K562 (cell line): ENCODE data around the gene METRN. TPM values are rescaled to one million over a fixed set of nuclear protein-coding genes. Genes with fewer than 3 reads are reported as not detected.
A peak's percentile ranks its signal among the peaks of the same experiment; 100 is the strongest.

ENCODE experiments used
- ARID1B ChIP-seq: fragments of 450-650 bp; IDR thresholded peaks from 2 replicates; pipeline ENCODE4 v1.6.1; 2016; ENCODE audit warnings: antibody characterized with exemption, mild to moderate bottlenecking, inconsistent platforms
- CBX2 ChIP-seq: fragments of 200-600 bp; sonication (generic); IDR thresholded peaks from one replicate; pipeline ENCODE4 v1.6.1; 2012; ENCODE audit warnings: mild to moderate bottlenecking, low read length, inconsistent platforms; ENCODE audit not compliant: insufficient read depth, poor library complexity, severe bottlenecking
- CCAR2 ChIP-seq: fragments of 200-400 bp; formaldehyde crosslinking; IDR thresholded peaks from 2 replicates; pipeline ENCODE4 v1.6.1; 2017; ENCODE audit warnings: mild to moderate bottlenecking, low read depth, low read length
- CREB1 ChIP-seq, 2 experiments: sonication (generic) in 1 of 2; formaldehyde crosslinking in 1 of 2; IDR thresholded peaks; 2 replicates each; pipeline versions ENCODE4 v1.6.1 to v1.8.0; 2012 to 2022; ENCODE audit warnings: inconsistent platforms in 1 of 2, mild to moderate bottlenecking in 1 of 2, missing genetic modification reagents in 1 of 2, moderate library complexity in 1 of 2
- HEY1 ChIP-seq: fragments of 250-450 bp; sonication (Bioruptor Pico); IDR thresholded peaks from 2 replicates; pipeline ENCODE4 v1.5.0; 2020; ENCODE audit warnings: mild to moderate bottlenecking, moderate library complexity, borderline replicate concordance
- HNRNPH1 ChIP-seq: fragments of 200-400 bp; formaldehyde crosslinking; optimal IDR thresholded peaks from 2 replicates; pipeline ENCODE3; 2017; ENCODE audit warnings: low read depth, mild to moderate bottlenecking, low read length, moderate library complexity
- LCOR ChIP-seq: sonication (generic); formaldehyde crosslinking; IDR thresholded peaks from 2 replicates; pipeline ENCODE4 v1.8.0; 2022; ENCODE audit warnings: mild to moderate bottlenecking, missing genetic modification reagents
- MCM5 ChIP-seq: fragments of 450-650 bp; IDR thresholded peaks from 2 replicates; pipeline ENCODE4 v1.6.1; 2016; ENCODE audit warnings: low read depth
- MYBL2 ChIP-seq, 2 experiments: fragments of 450-650 bp in 1 of 2; sonication (generic) in 1 of 2; formaldehyde crosslinking in 1 of 2; IDR thresholded peaks; 2 replicates each; pipeline versions ENCODE4 v1.6.1 to v1.8.1; 2017 to 2022; ENCODE audit warnings: borderline replicate concordance in 1 of 2, inconsistent platforms in 1 of 2, low read depth in 1 of 2, mild to moderate bottlenecking in 1 of 2, missing genetic modification reagents in 1 of 2, moderate library complexity in 1 of 2
- PRMT5 ChIP-seq: sonication (generic); formaldehyde crosslinking; IDR thresholded peaks from 2 replicates; pipeline ENCODE4 v1.5.0; 2020; ENCODE audit warnings: missing genetic modification reagents
- TEAD2 ChIP-seq: fragments of 450-650 bp; IDR thresholded peaks from 2 replicates; pipeline ENCODE4 v1.6.1; 2016; ENCODE audit warnings: missing genetic modification characterization, control low read depth, missing compliant biosample characterization
- ZNF165 ChIP-seq: fragments of 250-450 bp; sonication (Bioruptor Pico); IDR thresholded peaks from 2 replicates; pipeline ENCODE4 v1.4.0; 2020; ENCODE audit warnings: borderline replicate concordance
- ZNF224 ChIP-seq: sonication (generic); formaldehyde crosslinking; IDR thresholded peaks from 2 replicates; pipeline ENCODE4 v1.8.0; 2022; ENCODE audit warnings: mild to moderate bottlenecking, missing genetic modification reagents
- ZNF551 ChIP-seq: fragments of 250-450 bp; sonication (Bioruptor Pico); IDR thresholded peaks from 2 replicates; pipeline ENCODE4 v1.5.0; 2021; ENCODE audit warnings: mild to moderate bottlenecking, moderate library complexity
- polyA plus RNA-seq, 8 experiments: library from polyadenylated mRNA; depleted of rRNA in 4 of 8; stranded (reverse) in 5 of 8; unstranded in 3 of 8; fragments of >200 nt; fragmentation: Nextera tagmentation in 2 of 8; fragmentation: Illumina TruSeq in 1 of 8; extraction: Ambion mirVana in 2 of 8; extraction: Trizol in 1 of 8; gene quantifications; 2 replicates each; pipeline versions ENCODE4 v1.2.1 to v1.2.3, GENCODE V29; 2011 to 2014; ENCODE audit warnings: inconsistent platforms in 1 of 8, missing spikeins in 1 of 8
- total RNA-seq, 7 experiments: library from RNA; depleted of rRNA in 6 of 7; stranded (reverse); fragments of >200 nt in 6 of 7; fragmentation: Illumina TruSeq in 2 of 7; extraction: Trizol in 2 of 7; gene quantifications; 2 replicates each; pipeline versions ENCODE4 v1.2.1 to v1.2.3, GENCODE V29; 2011 to 2021; ENCODE audit warnings: low replicate concordance in 1 of 7
- TF ChIP-seq, protein P1 (sequence below): sonication (generic); formaldehyde crosslinking; IDR thresholded peaks from 2 replicates; pipeline ENCODE4 v1.8.0; 2023; ENCODE audit warnings: mild to moderate bottlenecking, missing genetic modification reagents
- TF ChIP-seq, protein P2 (sequence below): conservative IDR thresholded peaks from 2 replicates; pipeline ENCODE4 v1.6.1; 2011; ENCODE audit warnings: low read depth, mild to moderate bottlenecking, low read length; ENCODE audit not compliant: control insufficient read depth
- TF ChIP-seq, protein P3 (sequence below): fragments of 450-650 bp; conservative IDR thresholded peaks from 2 replicates; pipeline ENCODE4 v1.6.1; 2016; ENCODE audit warnings: missing genetic modification characterization, low read depth, mild to moderate bottlenecking, missing compliant biosample characterization, moderate library complexity
- TF ChIP-seq, protein P4 (sequence below): sonication (generic); formaldehyde crosslinking; IDR thresholded peaks from 2 replicates; pipeline ENCODE4 v1.8.0; 2023; ENCODE audit warnings: mild to moderate bottlenecking, missing genetic modification reagents

METRN gene
- total and polyA plus RNA-seq, 9 of the 15 experiments (the other 6 are each of a cell fraction or from before 2014, with no cell fraction given), result 0.20 to 89.8 (median 15.4) TPM

DNA sequence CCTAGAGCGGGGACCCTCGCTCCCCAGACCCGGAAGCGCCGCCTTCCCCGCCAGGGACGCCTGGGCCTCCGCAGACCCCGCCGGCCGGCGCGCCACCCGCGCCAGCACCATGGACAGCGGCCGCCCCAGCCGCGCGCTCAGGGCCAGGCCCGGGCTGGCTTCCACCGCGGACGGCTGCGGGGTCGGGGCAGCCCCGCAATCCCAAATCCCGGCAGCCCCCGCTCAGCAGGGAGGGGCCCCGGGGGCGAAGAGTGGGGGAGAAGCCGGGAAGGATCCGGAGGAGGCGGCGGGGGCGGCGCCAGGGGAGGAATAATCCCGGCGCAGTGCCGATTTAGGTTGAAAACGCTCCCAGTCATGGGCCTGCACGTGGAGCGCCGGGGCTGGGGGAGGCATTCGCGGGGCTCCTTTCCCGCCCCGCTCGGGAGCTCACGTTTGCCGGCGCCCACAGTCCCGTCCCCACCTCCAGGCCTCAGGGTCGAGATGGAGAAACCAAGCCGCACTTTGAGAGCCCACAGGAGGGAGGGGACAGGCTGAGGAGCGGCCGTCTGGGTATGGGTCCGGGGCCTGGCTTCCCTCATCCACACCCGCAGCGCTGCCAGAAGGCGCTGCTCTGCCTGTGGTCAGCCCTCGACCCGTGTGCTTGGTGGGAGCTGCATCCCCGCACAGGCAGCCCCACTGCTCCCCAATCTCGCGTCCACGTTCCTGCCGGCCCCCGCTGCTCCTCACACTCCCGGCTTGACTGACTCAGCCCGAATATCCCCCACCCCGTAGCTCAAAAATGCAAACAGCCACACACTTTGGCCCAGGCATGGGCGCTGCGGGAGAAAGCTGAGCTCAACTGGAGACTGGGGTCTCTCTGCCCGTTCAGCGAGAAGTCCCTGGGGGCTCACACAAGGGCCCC lies 14.0 kb upstream of the METRN start (continued):
- no peak for TF ChIP-seq CCAR2
- TF ChIP-seq CREB1 (IDR thresholded peaks at IDR 0.05), result no peak; the same call in 1 of the 2 replicates
- TF ChIP-seq CREB1 (CRISPR knock-in tag; IDR thresholded peaks at IDR 0.05), result 0 out of 2 replicates have a peak, but pooled peaks have one; percentile 21
- TF ChIP-seq ZNF551, result no peak
- TF ChIP-seq MCM5, result no peak
- TF ChIP-seq, protein P1, sequence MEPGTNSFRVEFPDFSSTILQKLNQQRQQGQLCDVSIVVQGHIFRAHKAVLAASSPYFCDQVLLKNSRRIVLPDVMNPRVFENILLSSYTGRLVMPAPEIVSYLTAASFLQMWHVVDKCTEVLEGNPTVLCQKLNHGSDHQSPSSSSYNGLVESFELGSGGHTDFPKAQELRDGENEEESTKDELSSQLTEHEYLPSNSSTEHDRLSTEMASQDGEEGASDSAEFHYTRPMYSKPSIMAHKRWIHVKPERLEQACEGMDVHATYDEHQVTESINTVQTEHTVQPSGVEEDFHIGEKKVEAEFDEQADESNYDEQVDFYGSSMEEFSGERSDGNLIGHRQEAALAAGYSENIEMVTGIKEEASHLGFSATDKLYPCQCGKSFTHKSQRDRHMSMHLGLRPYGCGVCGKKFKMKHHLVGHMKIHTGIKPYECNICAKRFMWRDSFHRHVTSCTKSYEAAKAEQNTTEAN, result 0 out of 2 replicates have a peak, but pooled peaks have one; percentile 63
- TF ChIP-seq CBX2, result no peak
- TF ChIP-seq, protein P2, sequence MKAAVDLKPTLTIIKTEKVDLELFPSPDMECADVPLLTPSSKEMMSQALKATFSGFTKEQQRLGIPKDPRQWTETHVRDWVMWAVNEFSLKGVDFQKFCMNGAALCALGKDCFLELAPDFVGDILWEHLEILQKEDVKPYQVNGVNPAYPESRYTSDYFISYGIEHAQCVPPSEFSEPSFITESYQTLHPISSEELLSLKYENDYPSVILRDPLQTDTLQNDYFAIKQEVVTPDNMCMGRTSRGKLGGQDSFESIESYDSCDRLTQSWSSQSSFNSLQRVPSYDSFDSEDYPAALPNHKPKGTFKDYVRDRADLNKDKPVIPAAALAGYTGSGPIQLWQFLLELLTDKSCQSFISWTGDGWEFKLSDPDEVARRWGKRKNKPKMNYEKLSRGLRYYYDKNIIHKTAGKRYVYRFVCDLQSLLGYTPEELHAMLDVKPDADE, result peak; percentile 58; the same call in 1 of the 2 replicates
- TF ChIP-seq MYBL2 (IDR thresholded peaks at IDR 0.05; ENCODE audit: low read depth), result no peak
- no peak for TF ChIP-seq MYBL2 (CRISPR knock-in tag; IDR thresholded peaks at IDR 0.05; ENCODE audit: borderline replicate concordance)
- TF ChIP-seq TEAD2 (tag), result no peak
- peak; percentile 84; the same call in 1 of the 2 replicates for TF ChIP-seq PRMT5 (CRISPR knock-in tag)
- no peak for TF ChIP-seq HNRNPH1
- TF ChIP-seq HEY1 (CRISPR knock-in tag), result no peak
- TF ChIP-seq, protein P3, sequence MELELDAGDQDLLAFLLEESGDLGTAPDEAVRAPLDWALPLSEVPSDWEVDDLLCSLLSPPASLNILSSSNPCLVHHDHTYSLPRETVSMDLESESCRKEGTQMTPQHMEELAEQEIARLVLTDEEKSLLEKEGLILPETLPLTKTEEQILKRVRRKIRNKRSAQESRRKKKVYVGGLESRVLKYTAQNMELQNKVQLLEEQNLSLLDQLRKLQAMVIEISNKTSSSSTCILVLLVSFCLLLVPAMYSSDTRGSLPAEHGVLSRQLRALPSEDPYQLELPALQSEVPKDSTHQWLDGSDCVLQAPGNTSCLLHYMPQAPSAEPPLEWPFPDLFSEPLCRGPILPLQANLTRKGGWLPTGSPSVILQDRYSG, result no peak
- TF ChIP-seq ZNF224 (CRISPR knock-in tag), result no peak
- TF ChIP-seq ARID1B, result no peak
- TF ChIP-seq, protein P4, sequence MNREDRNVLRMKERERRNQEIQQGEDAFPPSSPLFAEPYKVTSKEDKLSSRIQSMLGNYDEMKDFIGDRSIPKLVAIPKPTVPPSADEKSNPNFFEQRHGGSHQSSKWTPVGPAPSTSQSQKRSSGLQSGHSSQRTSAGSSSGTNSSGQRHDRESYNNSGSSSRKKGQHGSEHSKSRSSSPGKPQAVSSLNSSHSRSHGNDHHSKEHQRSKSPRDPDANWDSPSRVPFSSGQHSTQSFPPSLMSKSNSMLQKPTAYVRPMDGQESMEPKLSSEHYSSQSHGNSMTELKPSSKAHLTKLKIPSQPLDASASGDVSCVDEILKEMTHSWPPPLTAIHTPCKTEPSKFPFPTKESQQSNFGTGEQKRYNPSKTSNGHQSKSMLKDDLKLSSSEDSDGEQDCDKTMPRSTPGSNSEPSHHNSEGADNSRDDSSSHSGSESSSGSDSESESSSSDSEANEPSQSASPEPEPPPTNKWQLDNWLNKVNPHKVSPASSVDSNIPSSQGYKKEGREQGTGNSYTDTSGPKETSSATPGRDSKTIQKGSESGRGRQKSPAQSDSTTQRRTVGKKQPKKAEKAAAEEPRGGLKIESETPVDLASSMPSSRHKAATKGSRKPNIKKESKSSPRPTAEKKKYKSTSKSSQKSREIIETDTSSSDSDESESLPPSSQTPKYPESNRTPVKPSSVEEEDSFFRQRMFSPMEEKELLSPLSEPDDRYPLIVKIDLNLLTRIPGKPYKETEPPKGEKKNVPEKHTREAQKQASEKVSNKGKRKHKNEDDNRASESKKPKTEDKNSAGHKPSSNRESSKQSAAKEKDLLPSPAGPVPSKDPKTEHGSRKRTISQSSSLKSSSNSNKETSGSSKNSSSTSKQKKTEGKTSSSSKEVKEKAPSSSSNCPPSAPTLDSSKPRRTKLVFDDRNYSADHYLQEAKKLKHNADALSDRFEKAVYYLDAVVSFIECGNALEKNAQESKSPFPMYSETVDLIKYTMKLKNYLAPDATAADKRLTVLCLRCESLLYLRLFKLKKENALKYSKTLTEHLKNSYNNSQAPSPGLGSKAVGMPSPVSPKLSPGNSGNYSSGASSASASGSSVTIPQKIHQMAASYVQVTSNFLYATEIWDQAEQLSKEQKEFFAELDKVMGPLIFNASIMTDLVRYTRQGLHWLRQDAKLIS, result no peak
- TF ChIP-seq ZNF165 (CRISPR knock-in tag), result no peak
- TF ChIP-seq LCOR (CRISPR knock-in tag), result no peak
